ENCODE data around the gene ALDOA.

DNA sequence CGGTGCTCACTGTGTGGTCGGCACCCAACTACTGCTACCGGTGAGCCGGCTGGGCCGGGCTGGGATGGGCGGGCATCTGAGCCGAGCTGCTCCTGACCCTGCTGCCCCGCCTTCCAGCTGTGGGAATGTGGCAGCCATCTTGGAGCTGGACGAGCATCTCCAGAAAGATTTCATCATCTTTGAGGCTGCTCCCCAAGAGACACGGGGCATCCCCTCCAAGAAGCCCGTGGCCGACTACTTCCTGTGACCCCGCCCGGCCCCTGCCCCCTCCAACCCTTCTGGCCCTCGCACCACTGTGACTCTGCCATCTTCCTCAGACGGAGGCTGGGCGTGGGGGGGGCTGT, 19.2 kb downstream of the ALDOA start:
- TF ChIP-seq POLR2AphosphoS5 (IDR thresholded peaks at IDR 0.05) = no peak
- TF ChIP-seq, protein P1, sequence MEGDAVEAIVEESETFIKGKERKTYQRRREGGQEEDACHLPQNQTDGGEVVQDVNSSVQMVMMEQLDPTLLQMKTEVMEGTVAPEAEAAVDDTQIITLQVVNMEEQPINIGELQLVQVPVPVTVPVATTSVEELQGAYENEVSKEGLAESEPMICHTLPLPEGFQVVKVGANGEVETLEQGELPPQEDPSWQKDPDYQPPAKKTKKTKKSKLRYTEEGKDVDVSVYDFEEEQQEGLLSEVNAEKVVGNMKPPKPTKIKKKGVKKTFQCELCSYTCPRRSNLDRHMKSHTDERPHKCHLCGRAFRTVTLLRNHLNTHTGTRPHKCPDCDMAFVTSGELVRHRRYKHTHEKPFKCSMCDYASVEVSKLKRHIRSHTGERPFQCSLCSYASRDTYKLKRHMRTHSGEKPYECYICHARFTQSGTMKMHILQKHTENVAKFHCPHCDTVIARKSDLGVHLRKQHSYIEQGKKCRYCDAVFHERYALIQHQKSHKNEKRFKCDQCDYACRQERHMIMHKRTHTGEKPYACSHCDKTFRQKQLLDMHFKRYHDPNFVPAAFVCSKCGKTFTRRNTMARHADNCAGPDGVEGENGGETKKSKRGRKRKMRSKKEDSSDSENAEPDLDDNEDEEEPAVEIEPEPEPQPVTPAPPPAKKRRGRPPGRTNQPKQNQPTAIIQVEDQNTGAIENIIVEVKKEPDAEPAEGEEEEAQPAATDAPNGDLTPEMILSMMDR (IDR thresholded peaks at IDR 0.05) = no peak
